GM21367 (cell line): ENCODE data around the gene ITPRID1.

Source experiments
- ATAC-seq: cut with Tn5 transposase; IDR thresholded peaks from one replicate; pipeline ENCODE4 v1.9.1; 2021; ENCODE audit not compliant: unreplicated experiment

ITPRID1 gene

GRCh38 chr7:31633467-31633866 lies 119.6 kb downstream of the ITPRID1 start:
- ATAC-seq, result no peak

DNA sequence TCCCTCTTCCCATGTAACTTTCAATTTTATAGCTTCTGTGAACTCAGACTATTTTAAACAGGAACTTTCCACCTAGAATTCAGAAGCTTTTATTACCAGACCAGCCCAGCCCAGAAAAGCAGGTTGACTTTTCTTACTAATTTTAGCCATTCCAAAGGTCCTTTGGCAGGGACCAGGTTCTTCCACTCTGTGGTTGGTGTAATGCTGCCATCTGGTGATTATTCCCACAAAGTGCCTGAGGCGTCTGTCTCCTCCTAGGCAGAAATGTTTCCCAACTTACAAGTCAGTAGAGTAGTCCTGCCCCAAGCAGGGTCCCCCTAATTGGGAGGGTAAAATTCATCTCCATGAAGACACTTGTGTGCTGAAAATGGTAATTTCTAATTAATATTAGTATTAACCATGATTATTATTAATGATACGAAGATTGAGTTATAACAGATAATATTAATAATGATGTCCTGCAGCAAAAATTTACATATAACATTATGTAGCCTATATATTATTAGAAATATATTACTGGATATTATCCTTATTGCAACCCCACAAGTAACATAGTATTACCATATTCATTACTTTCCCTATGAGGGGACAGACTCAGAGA lies 120.1 kb downstream of the ITPRID1 start:
- no peak for ATAC-seq

- no peak for ATAC-seq
These were observed 126.5 kb downstream of the ITPRID1 start for GRCh38 chr7:31640381-31640780.

DNA sequence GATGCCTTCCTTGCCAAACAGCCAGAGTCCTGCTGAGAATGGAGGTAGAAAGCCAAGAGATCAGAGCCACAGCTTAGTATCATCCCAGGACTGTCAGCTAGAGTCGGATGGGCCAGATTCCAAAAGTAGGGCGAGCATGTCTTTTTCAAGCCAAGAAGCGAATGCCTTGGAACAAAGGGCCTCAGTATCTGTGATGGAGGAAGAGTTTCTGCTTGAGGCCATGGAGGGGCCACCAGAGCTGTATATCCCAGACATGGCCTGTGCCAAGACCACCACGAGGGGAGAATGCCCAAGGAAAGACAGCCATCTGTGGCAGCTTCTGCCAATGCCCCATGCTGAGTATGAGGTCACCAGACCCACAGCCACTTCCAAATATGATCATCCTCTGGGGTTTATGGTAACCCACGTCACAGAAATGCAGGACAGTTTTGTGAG lies 128.8 kb downstream of the ITPRID1 start:
- ATAC-seq, result no peak

- ATAC-seq, result no peak
These were observed 133.1 kb downstream of the ITPRID1 start for GRCh38 chr7:31646942-31647341.

DNA sequence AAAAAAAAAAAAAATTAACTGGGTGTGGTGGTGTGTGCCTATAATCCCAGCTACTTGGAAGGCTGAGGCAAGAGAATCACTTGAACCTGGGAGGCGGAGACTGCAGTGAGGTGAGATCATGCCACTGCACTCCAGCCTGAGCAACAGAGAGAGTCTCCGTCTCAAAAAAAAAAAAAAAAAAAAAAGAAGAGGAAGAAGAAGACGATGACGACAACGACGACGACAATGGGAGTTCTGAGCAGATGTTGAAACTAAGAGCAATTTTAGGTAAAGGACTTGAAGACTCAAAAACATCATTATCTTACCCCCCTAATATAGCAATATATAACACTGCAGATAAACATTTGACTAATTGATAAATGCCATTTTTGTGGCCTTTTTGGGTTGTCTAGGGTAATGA lies 133.6 kb downstream of the ITPRID1 start:
- no peak for ATAC-seq

DNA sequence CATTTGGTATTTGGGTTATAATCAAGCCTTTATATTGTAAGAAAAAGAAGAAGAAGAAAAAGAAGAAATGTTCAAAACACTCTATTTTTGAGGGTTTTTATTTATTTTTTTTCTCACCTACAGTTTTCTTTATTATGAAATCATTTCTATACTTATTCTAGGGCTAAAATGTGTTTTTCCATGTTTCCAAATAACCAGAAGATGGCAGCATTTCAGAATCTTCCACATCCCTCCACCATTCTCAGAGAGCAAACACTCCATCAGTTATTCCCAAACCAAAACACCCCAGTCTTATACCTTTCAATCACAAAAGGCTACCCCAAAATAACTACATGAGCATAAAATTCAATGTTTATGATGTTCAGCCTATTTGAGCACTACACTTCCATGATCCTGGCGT lies 134.4 kb downstream of the ITPRID1 start:
- ATAC-seq, result no peak

DNA sequence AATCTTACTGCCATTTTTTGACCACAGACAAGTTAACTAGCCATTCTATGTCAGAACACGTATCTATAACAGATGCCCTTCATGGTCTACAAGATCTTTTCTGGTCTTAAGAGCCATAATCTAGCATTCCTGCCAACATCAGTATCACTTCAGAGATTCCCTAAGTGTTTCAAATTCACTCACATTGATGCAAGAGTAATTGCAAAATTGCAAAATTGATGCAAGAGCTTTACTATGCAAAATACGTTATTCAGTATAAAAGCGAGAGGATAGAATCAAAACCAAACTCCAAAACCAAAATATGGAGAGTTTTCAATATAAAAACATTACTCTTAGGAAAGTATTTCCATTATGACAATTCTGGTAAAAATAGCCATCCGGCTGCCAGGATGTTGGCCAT lies 135.0 kb downstream of the ITPRID1 start:
- no peak for ATAC-seq

DNA sequence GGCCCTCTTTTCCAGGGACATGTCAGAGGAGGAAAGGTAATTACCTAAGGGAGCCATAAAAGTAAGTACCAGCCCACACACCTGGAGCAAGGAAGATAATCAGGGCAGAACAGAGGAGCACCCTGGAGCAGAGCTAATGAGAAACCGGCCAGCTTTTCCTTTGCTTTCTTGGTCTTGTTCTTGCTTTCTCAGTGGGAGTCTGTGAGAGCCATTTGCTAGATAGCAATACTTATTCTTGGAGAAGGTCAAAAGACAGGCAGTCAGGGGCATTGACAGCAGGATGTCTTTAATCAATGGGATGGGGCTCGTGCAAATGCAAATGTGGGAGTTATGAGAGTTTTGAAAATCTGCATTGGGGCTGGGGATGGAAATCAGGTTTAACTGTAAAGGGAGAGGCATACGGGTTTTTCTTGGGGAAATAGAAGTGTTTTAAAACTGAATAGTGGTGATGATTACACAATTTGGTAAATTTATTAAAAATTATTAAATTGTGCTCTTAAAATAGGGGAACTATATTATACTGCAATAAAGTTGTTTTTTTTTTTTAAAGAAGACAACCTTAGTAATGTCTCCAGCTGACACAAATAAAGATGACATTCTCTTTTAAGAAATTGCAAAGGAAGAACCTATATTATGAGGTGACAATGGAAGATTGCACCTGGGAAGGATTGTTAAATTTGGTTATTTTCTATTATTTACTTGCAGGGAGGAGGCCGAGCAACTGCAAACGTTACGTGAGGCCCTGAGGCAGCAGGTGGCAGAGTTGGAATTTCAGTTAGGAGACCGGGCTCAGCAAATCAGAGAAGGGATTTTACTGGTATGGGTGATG lies 137.6 kb downstream of the ITPRID1 start:
- ATAC-seq, result no peak

GRCh38 chr7:31652063-31652326 lies 138.1 kb downstream of the ITPRID1 start:
- ATAC-seq, result no peak

DNA sequence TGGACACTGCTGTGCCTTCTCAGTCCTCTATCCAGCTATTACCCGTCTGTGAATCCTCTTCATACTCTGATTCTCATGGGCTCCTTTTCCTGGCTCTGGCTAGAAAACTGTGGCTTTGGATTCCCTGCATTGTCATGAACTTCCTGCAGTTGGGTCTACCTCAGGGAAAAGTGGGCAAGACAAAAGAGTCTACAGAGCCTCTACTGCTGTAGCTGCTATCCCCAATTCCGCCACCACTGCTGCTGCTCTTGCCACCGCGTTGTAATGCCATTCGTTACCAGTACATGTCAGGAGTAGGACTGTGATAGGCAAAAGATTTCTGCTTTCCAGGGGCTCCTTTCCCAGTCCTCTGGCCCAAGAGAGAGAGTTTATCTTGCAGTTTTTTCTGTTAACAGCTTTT lies 149.2 kb downstream of the ITPRID1 start:
- ATAC-seq, result no peak

DNA sequence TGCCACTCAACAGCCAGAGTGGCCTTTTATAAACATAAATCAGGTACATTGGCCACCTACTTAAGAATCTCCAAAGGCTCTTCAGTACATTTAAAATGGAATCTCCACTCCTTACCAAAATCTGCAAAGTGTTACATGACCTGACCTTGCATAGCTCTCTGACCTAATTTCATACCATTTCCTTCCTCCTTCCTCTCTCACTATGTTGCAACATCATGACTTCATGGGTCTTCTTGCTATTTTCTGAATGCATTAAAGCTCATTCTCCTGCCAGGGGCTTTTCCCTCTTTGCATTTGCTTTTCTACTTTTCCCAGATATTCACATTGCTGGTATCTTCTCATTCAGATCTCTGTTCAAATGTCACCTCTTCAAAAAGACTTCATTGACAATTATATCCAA lies 151.0 kb downstream of the ITPRID1 start:
- ATAC-seq, result no peak

DNA sequence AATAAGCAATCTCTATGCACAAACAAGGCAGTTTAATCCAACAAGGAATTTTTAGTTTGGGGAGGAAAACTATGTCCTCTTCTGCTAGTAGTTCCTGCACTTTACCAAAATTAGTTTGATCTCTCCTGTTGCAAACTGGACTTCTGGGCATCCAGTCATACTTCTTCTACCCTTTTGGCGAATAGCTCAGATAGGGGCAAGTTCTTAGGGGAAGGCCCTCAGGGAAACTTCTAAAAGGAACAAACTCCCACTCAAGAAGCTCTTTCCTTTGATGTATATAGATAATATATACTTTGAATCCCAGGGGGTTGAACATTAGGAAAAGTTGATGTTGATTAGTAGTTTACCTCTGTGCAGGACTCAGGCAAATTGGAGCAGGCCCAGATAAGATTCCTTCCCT lies 151.7 kb downstream of the ITPRID1 start:
- ATAC-seq, result no peak

DNA sequence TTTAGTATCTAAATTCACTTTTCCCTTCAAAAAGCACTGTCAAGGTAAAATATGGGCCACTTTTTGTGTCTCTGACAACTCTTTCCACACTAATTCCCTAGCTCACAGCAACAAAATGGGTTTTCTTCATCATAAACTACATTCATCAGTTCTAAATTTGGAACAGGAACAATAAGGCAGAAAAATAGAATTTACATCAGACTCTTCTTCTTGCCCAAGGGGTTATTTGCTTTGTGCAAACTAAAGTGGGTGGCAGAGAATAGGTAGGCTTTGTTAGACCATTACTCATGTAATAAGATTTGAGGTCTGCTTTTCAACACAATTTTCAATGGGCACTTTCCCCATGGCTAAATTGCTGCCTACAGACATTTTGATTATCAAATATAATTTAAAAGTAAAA lies 155.6 kb downstream of the ITPRID1 start:
- ATAC-seq, result no peak

DNA sequence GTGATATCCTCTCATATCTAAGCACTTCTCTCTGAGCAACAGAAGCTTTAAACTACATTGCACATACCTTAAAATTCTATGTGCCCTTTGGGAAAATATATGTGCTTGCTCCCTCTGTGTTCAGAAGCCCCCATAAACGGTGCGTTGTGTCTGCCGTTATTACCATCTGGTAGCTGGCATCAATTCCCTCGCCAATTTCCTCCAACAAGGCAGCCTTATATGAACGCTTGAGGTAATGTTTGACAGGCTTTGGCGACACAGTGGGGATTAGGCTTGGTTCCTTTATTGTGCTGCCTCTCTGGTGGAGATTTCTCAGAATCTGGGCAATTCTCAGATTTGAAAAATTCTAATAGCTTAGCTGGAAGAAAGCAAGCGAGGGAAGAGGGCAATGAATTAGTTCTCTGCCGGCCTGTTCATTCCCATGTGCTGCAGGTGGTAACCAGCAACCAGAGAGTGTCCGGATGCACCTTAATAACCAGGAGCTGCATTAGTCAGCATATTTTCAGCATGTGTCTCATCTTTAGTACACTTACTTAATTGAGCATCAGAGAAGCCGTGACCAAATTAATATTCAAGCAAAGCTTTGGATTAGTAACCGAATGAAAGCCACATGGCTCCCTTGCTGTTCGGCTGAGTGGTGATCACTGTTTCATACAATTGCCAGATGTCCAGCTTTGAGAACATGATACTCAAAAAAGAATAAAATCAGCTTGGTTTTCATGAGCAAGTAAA lies 165.8 kb downstream of the ITPRID1 start:
- no peak for ATAC-seq

DNA sequence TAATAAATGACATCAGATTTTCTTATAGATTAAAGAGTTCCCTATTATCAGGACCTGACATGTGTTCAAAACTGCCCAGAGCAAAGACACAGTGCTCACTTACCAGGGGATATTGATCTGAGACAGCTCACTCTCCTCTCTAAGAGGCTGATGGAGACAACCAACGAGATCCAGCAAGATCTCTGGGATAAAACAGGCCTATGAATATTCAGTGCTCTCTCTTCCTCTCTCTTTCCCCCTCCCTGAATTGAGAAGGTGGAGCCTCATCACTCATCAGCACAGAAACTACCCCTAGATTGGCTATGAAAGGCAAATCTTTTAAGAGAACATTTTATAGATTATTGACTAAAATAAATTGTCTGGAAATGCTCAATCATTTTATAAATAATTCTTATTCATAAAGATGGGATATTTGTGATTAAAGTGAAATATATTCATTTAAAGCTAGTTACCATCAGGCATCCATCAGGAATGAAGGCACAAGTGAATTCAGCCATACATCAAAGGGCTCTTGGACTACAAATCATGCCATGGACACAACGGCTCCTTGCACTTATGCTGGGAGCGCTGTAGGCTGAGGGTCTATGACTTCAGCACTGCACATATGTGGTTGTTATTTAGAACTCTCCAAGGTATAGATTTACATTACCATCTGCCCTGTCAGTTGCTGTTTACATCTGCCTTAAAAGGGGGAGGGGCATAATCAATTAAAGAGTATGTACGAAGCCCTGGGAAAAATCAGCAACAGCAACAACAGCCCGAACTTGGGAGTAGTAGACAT lies 169.7 kb downstream of the ITPRID1 start:
- no peak for ATAC-seq

- ATAC-seq, result no peak
These were observed 173.3 kb downstream of the ITPRID1 start, which contains the start of gene PPP1R17 for GRCh38 chr7:31687024-31687748. Gene PPP1R17 (plus strand): TSS chr7:31687215. CDS start chr7:31692442, 5,227 bp downstream.

GRCh38 chr7:31688372-31688771 lies 174.5 kb downstream of the ITPRID1 start:
- peak; percentile 93 for ATAC-seq

DNA sequence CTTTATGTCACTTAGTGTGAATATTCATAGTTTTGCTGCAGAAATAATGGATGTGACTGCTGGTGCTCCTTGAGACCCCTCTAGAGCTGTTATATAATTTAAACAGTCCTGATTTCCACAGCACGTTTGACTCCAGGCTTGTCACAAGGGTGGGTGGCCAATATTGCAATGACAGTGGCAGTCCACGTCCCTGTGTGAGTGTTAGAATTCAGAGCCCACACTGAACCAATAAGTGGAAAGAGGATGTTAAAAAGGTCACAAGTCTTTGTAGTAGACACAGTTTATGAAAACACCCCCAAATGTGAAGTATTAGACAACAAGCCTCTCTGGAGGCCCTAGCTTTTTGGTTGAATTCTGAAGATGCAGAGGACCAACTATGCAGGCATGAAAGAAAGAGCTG lies 175.1 kb downstream of the ITPRID1 start:
- no peak for ATAC-seq

- ATAC-seq, result no peak
These were observed 177.0 kb downstream of the ITPRID1 start for GRCh38 chr7:31690935-31691334.

GRCh38 chr7:31692451-31692850 lies 178.6 kb downstream of the ITPRID1 start:
- ATAC-seq, result no peak
